MCF 10A (cell line): ENCODE measurements around the gene TTLL5. TPM values are rescaled to one million over a fixed set of nuclear protein-coding genes. Genes with fewer than 3 reads are reported as not detected.
A peak's percentile ranks its signal among the peaks of the same experiment; 100 is the strongest.

Experiments used
- BruUV-seq: library from RNA; stranded (reverse); fragments of 400-500 nt; replicated peaks from 2 replicates; lab custom pipeline; 2021; lab: Mats Ljungman, UMichigan
- CTCF ChIA-PET: fragments of 300-600 bp; sonication (Branson Sonifier 250); formaldehyde crosslinking; extraction: SDS; loops from one replicate; lab custom pipeline; 2021; ENCODE audit warnings: antibody characterized with exemption, inconsistent platforms; lab: Yijun Ruan, JAX
- POLR2A ChIA-PET: fragments of 300-600, 350-650 bp; sonication (Branson Sonifier 250); formaldehyde crosslinking; extraction: SDS; loops from one replicate; lab custom pipeline; 2020; ENCODE audit warnings: antibody characterized with exemption, inconsistent platforms; lab: Yijun Ruan, JAX
- DNase-seq: peaks from one replicate; pipeline ENCODE4 v3.0.0-alpha.2; 2018; ENCODE audit not compliant: unreplicated experiment
- H3K27ac Mint-ChIP-seq: one replicate; pipeline ENCODE4 v1.8.0; 2022; ENCODE audit warnings: mild to moderate bottlenecking, low read depth, mixed read lengths; ENCODE audit not compliant: unreplicated experiment
- H3K27me3 Mint-ChIP-seq: one replicate; pipeline ENCODE4 v1.8.0; 2022; ENCODE audit warnings: mixed read lengths; ENCODE audit not compliant: insufficient read depth, unreplicated experiment
- H3K36me3 Mint-ChIP-seq: one replicate; pipeline ENCODE4 v1.8.0; 2022; ENCODE audit warnings: mild to moderate bottlenecking, moderate library complexity, mixed read lengths; ENCODE audit not compliant: insufficient read depth, unreplicated experiment
- H3K4me1 Mint-ChIP-seq: one replicate; pipeline ENCODE4 v1.8.0; 2022; ENCODE audit warnings: mixed read lengths; ENCODE audit not compliant: insufficient read depth, unreplicated experiment
- H3K4me3 Mint-ChIP-seq: one replicate; pipeline ENCODE4 v1.8.0; 2022; ENCODE audit warnings: mild to moderate bottlenecking, moderate library complexity, mixed read lengths; ENCODE audit not compliant: unreplicated experiment
- H3K9me3 Mint-ChIP-seq: one replicate; pipeline ENCODE4 v1.8.0; 2022; ENCODE audit warnings: mixed read lengths; ENCODE audit not compliant: unreplicated experiment
- intact Hi-C: fragments of 100-400 bp; cut with micrococcal nuclease; formaldehyde crosslinking; loops from 2 replicates; pipeline ENCODE4 v1.14.1; 2022
- total RNA-seq: library from RNA; stranded (reverse); gene quantifications from 2 replicates; pipeline ENCODE4 v1.2.3, GENCODE V29; 2022
- TF ChIP-seq, protein P1 (sequence below): fragments of 200-600 bp; IDR thresholded peaks from one replicate; pipeline ENCODE4 v1.8.0; 2022; ENCODE audit warnings: antibody characterized with exemption, mild to moderate bottlenecking; ENCODE audit not compliant: unreplicated experiment

The TTLL5 gene
- total RNA-seq, 1 experiment from 2014 or later = 31.7 TPM

GRCh38 chr14:75875958-75876357 is 214.9 kb downstream of the TTLL5 start:
- H3K36me3 Mint-ChIP-seq = no peaks in the 10 kb centered on the region
- TF ChIP-seq, protein P1, sequence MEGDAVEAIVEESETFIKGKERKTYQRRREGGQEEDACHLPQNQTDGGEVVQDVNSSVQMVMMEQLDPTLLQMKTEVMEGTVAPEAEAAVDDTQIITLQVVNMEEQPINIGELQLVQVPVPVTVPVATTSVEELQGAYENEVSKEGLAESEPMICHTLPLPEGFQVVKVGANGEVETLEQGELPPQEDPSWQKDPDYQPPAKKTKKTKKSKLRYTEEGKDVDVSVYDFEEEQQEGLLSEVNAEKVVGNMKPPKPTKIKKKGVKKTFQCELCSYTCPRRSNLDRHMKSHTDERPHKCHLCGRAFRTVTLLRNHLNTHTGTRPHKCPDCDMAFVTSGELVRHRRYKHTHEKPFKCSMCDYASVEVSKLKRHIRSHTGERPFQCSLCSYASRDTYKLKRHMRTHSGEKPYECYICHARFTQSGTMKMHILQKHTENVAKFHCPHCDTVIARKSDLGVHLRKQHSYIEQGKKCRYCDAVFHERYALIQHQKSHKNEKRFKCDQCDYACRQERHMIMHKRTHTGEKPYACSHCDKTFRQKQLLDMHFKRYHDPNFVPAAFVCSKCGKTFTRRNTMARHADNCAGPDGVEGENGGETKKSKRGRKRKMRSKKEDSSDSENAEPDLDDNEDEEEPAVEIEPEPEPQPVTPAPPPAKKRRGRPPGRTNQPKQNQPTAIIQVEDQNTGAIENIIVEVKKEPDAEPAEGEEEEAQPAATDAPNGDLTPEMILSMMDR = no peak
- H3K27ac Mint-ChIP-seq = peak overlapping the region; percentile 53
- H3K4me1 Mint-ChIP-seq = peaks cover 36% of the 10 kb centered on the region
- DNase-seq = peak; percentile 54
- no peak overlapping the region for H3K4me3 Mint-ChIP-seq
- no peaks in the 10 kb centered on the region for H3K9me3 Mint-ChIP-seq
- POLR2A ChIA-PET = interaction anchor here (1.5 to 3.2 kb wide), 2 partner anchors 8 to 11 kb away, joined by 5 to 14 read pairs; no protein-coding TSS in a partner anchor
- CTCF ChIA-PET = interaction anchor here (0.5 to 1.6 kb wide), 5 partner anchors 27 to 168 kb away, joined by 3 to 5 read pairs (median 4); no protein-coding TSS in a partner anchor
- no TSS peak for BruUV-seq
- H3K27me3 Mint-ChIP-seq = no peaks in the 10 kb centered on the region
- intact Hi-C loops = no loop called here

GRCh38 chr14:75876530-75876929 is 215.5 kb downstream of the TTLL5 start:
- H3K27ac Mint-ChIP-seq = peak overlapping the region; percentile 53

DNA sequence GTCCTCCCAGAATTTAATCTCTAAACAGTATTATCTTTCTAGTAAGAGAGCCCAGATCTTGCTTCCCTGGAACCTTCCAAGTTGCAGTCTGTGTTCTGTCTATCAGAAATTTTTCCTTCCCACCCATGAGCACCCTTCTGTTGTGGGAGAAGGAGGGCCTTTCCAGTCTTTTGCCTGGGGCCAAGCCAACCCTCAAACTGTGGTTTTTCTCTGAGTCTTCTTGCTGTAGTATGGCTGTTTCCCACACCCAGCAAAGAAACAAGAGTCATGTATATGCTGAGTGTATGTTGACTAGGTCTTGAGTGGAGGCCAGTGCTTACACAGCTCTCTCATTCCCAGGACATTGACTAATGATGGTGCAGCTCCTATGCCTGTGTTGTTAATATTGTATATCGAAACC is 216.2 kb downstream of the TTLL5 start:
- ChIA-PET CTCF (interaction anchor here (0.5 to 1.6 kb wide), 4 partner anchors 16 to 167 kb away, joined by 3 to 4 read pairs (median 3); no protein-coding TSS in a partner anchor), POLR2A (interaction anchor here (0.8 to 3.2 kb wide), 2 partner anchors 9 to 14 kb away, joined by 6 to 14 read pairs; no protein-coding TSS in a partner anchor)
- DNase-seq = peak; percentile 78
- TF ChIP-seq, protein P1 = no peak
- Mint-ChIP-seq H3K27ac (peak overlapping the region; percentile 53), H3K4me3 (no peak overlapping the region), H3K9me3 (no peaks in the 10 kb centered on the region), H3K36me3 (peaks cover 4% of the 10 kb centered on the region), H3K27me3 (no peaks in the 10 kb centered on the region), H3K4me1 (peaks cover 36% of the 10 kb centered on the region)
- intact Hi-C loops = no loop called here
- no TSS peak for BruUV-seq

More at GRCh38 chr14:75876530-75876929, 215.5 kb downstream of the TTLL5 start:
- Mint-ChIP-seq H3K36me3 (no peaks in the 10 kb centered on the region), H3K27me3 (no peaks in the 10 kb centered on the region), H3K4me3 (no peak overlapping the region), H3K4me1 (peaks cover 36% of the 10 kb centered on the region), H3K9me3 (no peaks in the 10 kb centered on the region)
- DNase-seq = peak; percentile 27
- ChIA-PET POLR2A (interaction anchor here (0.6 to 3.2 kb wide), 4 partner anchors 9 to 192 kb away, joined by 3 to 14 read pairs (median 6); no protein-coding TSS in a partner anchor), CTCF (interaction anchor here (0.5 to 1.6 kb wide), 5 partner anchors 10 to 169 kb away, joined by 3 to 5 read pairs (median 4); no protein-coding TSS in a partner anchor)
- BruUV-seq = no TSS peak
- TF ChIP-seq, protein P1 = no peak
- intact Hi-C loops = no loop called here

GRCh38 chr14:75877884-75878283 is 216.8 kb downstream of the TTLL5 start:
- Mint-ChIP-seq H3K4me3 (no peak overlapping the region), H3K27ac (peak overlapping the region; percentile 53), H3K27me3 (no peaks in the 10 kb centered on the region), H3K36me3 (peaks cover 4% of the 10 kb centered on the region), H3K4me1 (peaks cover 36% of the 10 kb centered on the region), H3K9me3 (no peaks in the 10 kb centered on the region)
- DNase-seq = no peak
- TF ChIP-seq, protein P1 = no peak
- ChIA-PET POLR2A (interaction anchor here (0.6 to 3.2 kb wide), 2 partner anchors 10 to 14 kb away, joined by 3 to 14 read pairs; no protein-coding TSS in a partner anchor), CTCF (interaction anchor here (0.5 to 0.9 kb wide), 3 partner anchors 9 to 99 kb away, joined by 3 to 4 read pairs (median 3); no protein-coding TSS in a partner anchor)
- no TSS peak for BruUV-seq
- intact Hi-C loops = no loop called here
